ENCODE data around the gene GLG1.
A peak's percentile ranks its signal among the peaks of the same experiment; 100 is the strongest.

The GLG1 gene

DNA sequence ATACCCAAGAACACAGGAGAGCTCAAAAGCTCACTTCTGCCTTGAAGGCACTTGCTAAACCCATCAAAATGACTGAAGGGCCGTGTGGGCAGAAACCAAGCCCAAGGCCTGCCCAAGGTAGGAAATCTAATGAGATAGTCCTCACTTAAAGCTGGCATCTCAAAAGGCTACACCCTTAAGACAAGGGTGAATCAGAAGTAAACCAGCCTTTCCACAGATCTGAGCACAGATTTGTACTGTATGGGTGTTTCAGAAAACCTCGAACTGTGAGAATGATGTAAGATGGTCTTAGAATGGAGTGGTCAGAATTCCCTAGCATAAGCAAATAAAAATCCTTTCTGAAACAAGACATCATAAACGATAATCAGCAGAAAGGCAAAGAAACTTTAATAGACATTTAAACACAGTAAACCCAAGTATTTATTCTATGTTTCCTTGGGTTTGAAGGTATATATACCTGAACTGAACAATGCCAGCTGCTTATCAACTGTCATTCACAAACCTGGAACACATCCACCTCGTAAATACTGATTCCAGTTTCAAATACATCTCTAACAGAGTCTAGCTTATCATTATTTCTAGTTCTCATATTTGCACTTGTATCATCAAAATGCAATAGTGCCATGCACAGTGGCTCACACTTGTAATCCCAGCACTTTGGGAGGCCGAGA lies 37.8 kb downstream of the GLG1 start:
- TF ChIP-seq CTCF (IDR thresholded peaks at IDR 0.05; ENCODE audit: insufficient read depth, low read depth, low read length, missing control alignments) = no peak
- DNase-seq (ENCODE audit: low read depth) = no peak
- H3K4me3 ChIP-seq (ENCODE audit: low read depth, low read length) = no peak overlapping the region

- no peak overlapping the region for H3K4me3 ChIP-seq (ENCODE audit: low read depth, low read length)
- DNase-seq (ENCODE audit: low read depth) = no peak
- TF ChIP-seq CTCF (IDR thresholded peaks at IDR 0.05; ENCODE audit: insufficient read depth, low read depth, low read length, missing control alignments) = no peak
These were observed 39.0 kb downstream of the GLG1 start for GRCh38 chr16:74567901-74568300.

DNA sequence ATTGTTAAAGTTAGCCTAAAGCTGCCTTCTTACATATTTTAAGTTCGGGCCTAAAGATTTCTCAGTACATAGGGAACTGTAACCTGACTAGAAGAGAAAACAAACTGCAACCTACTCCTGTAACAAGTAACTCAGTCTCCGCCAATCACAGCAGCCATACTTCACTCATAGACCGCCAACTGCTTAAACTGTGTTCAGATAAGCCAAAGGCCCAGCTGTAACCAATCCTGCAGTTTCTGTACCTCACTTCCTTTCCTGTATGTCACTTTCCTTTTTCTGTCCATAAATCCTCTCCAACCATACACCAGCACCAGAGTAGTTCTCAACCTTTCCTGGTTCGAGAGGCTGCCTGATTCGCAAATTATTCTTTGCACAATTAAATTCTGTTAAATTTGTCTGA lies 41.5 kb downstream of the GLG1 start:
- peak; percentile 28 for DNase-seq (ENCODE audit: low read depth)
- no peak for TF ChIP-seq CTCF (IDR thresholded peaks at IDR 0.05; ENCODE audit: insufficient read depth, low read depth, low read length, missing control alignments)

GRCh38 chr16:74564451-74564984 lies 42.4 kb downstream of the GLG1 start:
- no peak overlapping the region for H3K4me3 ChIP-seq (ENCODE audit: low read depth, low read length)
- no peak for TF ChIP-seq CTCF (IDR thresholded peaks at IDR 0.05; ENCODE audit: insufficient read depth, low read depth, low read length, missing control alignments)
- DNase-seq (ENCODE audit: low read depth) = no peak

More for the DNA sequence above, 41.5 kb downstream of the GLG1 start:
- no peak overlapping the region for H3K4me3 ChIP-seq (ENCODE audit: low read depth, low read length)

DNA sequence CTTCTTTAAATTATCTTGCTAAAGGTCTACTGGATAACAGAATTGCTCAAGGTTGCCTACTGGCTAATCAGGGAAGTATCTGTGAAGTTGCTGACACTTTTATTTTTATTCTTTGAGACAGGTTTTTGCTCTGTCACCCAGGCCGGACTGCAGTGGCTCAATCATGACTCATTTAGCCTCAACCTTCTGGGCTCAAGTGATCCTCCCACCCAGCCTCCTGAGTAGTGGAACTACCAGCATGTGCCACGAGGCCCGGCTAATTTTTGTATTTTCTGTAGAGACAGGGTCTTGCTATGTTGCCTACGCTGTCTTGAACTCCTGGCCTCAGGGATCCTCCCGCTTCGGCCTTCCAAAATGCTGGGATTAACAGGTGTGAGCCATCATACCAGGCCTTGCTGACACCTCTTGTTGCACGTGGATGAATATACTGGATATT lies 43.1 kb downstream of the GLG1 start:
- TF ChIP-seq CTCF (IDR thresholded peaks at IDR 0.05; ENCODE audit: insufficient read depth, low read depth, low read length, missing control alignments) = no peak
- no peak for DNase-seq (ENCODE audit: low read depth)
- H3K4me3 ChIP-seq (ENCODE audit: low read depth, low read length) = no peak overlapping the region

- no peak overlapping the region for H3K4me3 ChIP-seq (ENCODE audit: low read depth, low read length)
- TF ChIP-seq CTCF (IDR thresholded peaks at IDR 0.05; ENCODE audit: insufficient read depth, low read depth, low read length, missing control alignments) = no peak
- DNase-seq (ENCODE audit: low read depth) = no peak
These were observed 44.8 kb downstream of the GLG1 start for GRCh38 chr16:74562117-74562516.

GRCh38 chr16:74561626-74562025 lies 45.3 kb downstream of the GLG1 start:
- H3K4me3 ChIP-seq (ENCODE audit: low read depth, low read length) = no peak overlapping the region
- TF ChIP-seq CTCF (IDR thresholded peaks at IDR 0.05; ENCODE audit: insufficient read depth, low read depth, low read length, missing control alignments) = no peak
- DNase-seq (ENCODE audit: low read depth) = no peak
